Fibroblast of villous mesenchyme (primary cell): ENCODE measurements around the gene IGSF11. TPM values are rescaled to one million over a fixed set of nuclear protein-coding genes. Genes with fewer than 3 reads are reported as not detected.
"Not testable (repeated sequence)": the region's sequence is repeated elsewhere in the genome, so short reads cannot be mapped to it uniquely, and the experiment has no call there.

Source experiments
- DNase-seq: peaks from one replicate; pipeline ENCODE4 v3.0.0-alpha.2; 2010; ENCODE audit warnings: low read depth
- H3K4me3 ChIP-seq: 2 replicates; pipeline ENCODE4 v1.5.1; 2011; ENCODE audit warnings: low read depth, mild to moderate bottlenecking, low read length
- CTCF ChIP-seq: IDR thresholded peaks from 2 replicates; pipeline ENCODE4 v1.5.1; 2012; ENCODE audit warnings: low read depth, mild to moderate bottlenecking, low read length; ENCODE audit not compliant: insufficient read depth
- total RNA-seq: library from RNA; depleted of rRNA; stranded (reverse); fragments of >200 nt; gene quantifications from 2 replicates; pipeline ENCODE4 v1.2.3, GENCODE V29; 2012

Gene IGSF11
- total RNA-seq, 1 donor, result under 0.01 TPM

DNA sequence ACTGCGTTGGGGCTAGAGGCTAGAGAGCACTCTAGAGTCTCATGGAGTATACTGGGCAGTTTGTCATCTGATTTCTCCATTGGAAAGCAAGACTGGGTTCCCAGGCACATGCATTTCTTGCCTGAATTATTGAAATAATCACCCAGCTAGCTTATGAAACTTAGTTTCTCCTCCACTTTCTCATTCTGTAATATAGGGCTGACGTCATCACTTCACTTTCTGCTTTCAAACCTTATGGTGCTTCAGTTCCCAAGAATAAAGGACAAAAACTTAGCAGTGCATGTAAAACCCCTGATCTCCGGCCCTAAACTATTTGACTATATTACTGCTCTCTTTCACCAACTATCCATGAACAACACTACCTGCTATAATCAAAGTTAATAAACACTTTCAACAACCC, 147.9 kb downstream of the IGSF11 start:
- DNase-seq, result no peak
- TF ChIP-seq CTCF, result no peak
- H3K4me3 ChIP-seq, result no peak overlapping the region

DNA sequence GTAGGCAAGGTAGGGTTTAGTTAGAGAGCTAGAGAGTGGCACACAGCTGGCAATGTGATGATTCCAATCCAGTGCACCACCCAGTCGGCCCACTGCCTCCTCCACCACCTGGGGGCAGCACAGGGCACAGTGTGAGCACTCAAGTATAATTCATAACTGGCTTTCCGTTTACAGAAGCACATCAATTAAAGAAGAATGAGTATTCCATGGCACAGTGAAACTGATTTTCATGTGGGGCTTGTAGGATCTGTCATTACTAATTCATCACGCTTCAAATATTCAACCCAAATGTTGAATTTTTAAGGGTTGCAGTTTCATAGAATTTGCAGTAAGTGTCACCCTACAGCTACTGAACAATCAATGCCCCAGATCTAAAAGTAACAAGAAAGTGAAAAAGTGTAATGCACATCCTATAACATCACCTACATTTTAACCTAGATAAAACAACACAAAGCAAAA, 149.9 kb downstream of the IGSF11 start:
- H3K4me3 ChIP-seq, result no peak overlapping the region
- peak; percentile 92 for TF ChIP-seq CTCF
- peak; percentile 38 for DNase-seq

DNA sequence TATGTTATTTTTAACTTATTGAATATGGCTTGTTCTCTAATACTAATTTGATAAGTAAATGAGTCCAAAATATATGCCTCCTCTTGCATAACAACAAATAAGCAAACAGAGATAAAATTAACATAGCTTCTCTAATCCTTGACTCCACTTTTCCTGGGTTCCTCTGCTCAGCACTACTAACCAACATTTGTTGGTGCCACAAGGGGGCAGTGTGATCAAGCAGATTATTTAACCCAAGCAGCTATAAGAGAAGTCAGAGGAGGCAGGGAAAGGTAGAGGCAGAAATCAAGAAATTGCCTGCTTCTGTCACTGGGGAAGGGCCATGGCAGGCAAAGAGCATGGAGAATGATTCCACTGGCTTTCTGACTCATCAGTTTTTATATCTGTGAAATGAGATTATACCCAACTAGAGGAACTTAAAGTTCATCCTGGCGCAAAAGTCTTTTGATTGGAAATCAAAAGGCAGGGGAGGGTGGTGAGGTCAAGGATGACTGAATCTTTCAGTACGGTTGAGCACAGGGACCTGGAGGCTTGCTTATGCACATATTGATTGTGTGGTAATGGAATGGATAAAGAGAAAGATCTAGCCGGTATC, 152.2 kb downstream of the IGSF11 start:
- peak; percentile 68 for TF ChIP-seq CTCF
- peak; percentile 58 for DNase-seq
- H3K4me3 ChIP-seq, result no peak overlapping the region

GRCh38 chr3:118868051-118868450, 166.6 kb downstream of the IGSF11 start:
- TF ChIP-seq CTCF, result no peak

DNA sequence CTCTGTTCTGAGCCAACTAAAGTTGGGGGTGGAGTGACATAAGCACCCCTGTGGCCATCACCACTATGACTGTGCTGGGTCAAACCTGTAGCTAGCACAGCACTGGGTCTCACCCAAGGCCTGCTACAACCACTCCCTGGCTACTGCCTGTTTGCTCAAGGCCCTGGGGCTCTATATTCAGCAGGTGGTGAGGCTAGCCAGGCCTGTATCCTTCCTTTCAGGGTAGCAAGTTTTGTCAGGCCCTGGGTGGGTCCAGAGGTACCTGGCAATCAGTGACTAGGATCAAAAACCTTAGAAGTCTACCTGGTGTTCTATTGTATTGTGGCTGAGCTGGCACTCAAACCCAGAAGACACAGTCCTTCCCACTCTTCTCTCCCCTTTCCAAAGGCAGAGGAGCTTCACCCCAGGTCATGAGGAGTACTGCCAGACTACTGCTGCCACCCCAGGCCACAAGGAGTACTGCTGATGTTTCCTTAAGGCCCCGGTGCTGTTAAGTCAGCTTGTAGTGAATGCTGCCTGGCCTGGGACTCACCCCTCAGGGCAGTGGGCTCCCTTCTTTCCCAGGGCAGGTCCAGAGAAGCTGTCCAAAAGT, 170.8 kb downstream of the IGSF11 start:
- TF ChIP-seq CTCF, result no peak
- no peak for DNase-seq
- no peak overlapping the region for H3K4me3 ChIP-seq

More at GRCh38 chr3:118868051-118868450, 166.6 kb downstream of the IGSF11 start:
- no peak overlapping the region for H3K4me3 ChIP-seq
- no peak for DNase-seq

DNA sequence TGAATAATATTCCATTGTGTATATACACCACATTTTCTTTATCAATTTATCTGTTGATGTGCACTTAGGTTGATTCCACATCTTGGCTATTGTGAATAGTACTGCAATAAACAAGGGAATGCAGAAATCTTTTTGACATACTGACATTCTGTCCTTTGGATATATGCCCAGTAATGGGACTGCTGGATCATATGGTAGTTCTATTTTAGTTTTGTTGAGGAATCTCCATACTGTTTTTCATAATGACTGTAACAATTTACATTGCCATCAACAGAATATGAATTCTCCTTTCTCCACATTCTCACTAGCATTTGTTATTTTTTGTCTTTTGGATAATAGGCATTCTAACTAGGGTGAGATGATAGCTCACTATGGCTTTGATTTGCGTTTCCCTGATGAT, 174.7 kb downstream of the IGSF11 start:
- no peak for TF ChIP-seq CTCF
- H3K4me3 ChIP-seq, result no peak overlapping the region
- no peak for DNase-seq

- not testable (repeated sequence) for H3K4me3 ChIP-seq
Measured at GRCh38 chr3:118851466-118852193, 183.0 kb downstream of the IGSF11 start.

More at GRCh38 chr3:118851466-118852193, 183.0 kb downstream of the IGSF11 start:
- not testable (repeated sequence) for DNase-seq
